GM12865 (cell line): ENCODE measurements around the gene AP4E1.
"Not testable (repeated sequence)": the region's sequence is repeated elsewhere in the genome, so short reads cannot be mapped to it uniquely, and the experiment has no call there.

ENCODE experiments used
- DNase-seq: peaks from one replicate; pipeline ENCODE4 v3.0.0; 2010; ENCODE audit warnings: low read depth
- H3K4me3 ChIP-seq: 2 replicates; pipeline ENCODE4 v1.5.1; 2011; ENCODE audit warnings: mild to moderate bottlenecking, low read depth, low read length, control low read depth
- TF ChIP-seq, protein P1 (sequence below): IDR thresholded peaks from 2 replicates; pipeline ENCODE4 v1.5.1; 2011; ENCODE audit warnings: low read length, control low read depth, low read depth, inconsistent platforms; ENCODE audit not compliant: insufficient read depth; ENCODE audit errors: missing control alignments

The AP4E1 gene

DNA sequence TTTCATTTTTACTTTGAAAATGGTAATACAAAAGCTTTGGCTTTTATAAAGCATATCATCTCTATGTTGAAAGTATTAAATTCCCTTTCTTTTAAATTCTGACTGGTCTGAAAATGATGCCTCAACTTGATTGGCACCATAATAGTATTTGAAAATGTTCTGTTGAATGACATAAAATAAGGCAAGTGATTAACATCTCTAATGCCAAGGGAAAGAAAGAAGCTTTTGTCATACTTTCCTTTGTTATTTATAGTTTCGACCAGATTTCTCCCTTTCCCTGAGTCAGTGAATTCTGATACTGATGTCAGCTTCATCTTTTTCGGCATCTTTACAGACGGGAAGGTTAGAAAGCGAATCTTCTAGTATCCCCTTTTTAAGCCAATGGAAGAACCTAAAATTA is 3.4 kb upstream of the AP4E1 start:
- TF ChIP-seq, protein P1, sequence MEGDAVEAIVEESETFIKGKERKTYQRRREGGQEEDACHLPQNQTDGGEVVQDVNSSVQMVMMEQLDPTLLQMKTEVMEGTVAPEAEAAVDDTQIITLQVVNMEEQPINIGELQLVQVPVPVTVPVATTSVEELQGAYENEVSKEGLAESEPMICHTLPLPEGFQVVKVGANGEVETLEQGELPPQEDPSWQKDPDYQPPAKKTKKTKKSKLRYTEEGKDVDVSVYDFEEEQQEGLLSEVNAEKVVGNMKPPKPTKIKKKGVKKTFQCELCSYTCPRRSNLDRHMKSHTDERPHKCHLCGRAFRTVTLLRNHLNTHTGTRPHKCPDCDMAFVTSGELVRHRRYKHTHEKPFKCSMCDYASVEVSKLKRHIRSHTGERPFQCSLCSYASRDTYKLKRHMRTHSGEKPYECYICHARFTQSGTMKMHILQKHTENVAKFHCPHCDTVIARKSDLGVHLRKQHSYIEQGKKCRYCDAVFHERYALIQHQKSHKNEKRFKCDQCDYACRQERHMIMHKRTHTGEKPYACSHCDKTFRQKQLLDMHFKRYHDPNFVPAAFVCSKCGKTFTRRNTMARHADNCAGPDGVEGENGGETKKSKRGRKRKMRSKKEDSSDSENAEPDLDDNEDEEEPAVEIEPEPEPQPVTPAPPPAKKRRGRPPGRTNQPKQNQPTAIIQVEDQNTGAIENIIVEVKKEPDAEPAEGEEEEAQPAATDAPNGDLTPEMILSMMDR = no peak
- DNase-seq = no peak
- no peak overlapping the region for H3K4me3 ChIP-seq

DNA sequence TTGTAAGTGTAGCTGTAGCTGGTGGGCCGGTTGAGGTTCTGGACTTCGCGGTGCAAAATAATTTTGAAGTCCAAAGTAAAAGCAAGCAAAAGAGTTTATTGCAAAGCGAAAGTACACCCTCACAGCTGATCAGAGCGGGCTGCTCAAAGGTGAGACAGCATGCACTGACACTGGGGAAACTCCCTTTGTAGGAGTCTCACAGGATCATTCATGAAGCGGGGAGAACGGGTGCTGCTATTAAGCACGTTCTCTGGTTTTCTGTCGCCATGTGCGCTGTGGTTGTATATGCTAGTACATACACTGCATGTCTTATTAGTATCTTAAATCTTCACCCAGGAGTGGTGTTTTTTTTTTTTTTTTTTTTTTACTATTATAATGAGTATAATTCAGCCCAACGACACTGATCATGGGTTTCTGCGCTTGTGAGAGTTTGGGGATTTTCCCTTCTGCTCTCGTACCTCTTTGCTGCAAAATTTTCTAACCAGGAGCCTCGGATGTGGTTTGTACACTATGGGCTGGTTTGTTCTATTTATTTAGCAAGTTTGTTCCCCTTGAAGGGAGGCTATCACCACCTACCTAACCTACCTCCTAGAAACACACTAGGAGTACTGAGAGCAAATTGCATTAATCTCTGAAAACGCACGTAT is 1.4 kb upstream of the AP4E1 start:
- TF ChIP-seq, protein P1 = no peak
- peak; percentile 94 for DNase-seq
- peak overlapping the region; percentile 87 for H3K4me3 ChIP-seq

DNA sequence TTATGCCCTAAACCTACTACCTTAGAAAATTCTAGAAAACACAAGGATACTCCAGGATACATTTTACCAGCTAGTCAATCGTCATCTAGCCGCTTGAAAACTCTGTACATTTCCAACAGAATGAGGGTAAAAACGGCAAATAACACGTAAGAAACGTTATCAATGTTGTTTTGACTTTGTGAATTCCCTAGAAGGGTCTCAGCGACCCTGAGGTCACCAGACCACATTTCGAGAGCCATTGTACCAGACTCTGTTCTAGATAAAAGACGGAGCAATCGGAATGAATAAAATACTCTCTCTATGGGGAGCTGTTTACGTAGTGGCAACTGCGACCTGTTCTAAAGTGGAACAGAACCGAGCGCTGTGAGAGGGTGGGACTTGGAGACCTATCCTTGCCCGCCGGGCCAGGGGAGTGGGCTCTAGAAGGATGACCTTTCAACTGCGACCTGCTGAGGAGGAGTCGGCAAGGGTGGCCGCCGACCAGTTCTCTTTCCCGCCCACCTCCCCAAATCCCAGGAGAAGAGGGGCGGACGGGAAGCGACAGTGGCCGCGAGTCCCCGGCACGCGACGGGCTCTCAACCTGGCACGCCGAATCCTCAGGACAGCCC is 778 bp upstream of the AP4E1 start:
- TF ChIP-seq, protein P1 = no peak
- peak overlapping the region; percentile 87 for H3K4me3 ChIP-seq
- DNase-seq = peak; percentile 65

DNA sequence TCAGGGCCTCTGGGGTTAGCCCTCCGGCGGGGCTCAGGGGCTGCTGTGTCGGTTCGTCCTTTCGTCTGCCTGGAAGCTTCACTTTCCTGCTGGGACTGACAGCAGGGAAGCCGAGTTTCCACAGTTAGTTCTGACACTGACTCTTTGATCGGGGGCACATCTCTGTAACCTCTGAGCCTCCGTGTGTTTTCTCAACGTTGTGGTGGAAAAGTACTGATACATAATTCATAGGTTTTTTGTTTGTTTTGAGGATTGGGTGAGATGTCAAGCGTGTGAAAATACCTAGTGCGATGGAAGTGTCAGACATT is 481 bp downstream of the AP4E1 start:
- TF ChIP-seq, protein P1 = no peak
- DNase-seq = no peak
- peak overlapping the region; percentile 73 for H3K4me3 ChIP-seq

DNA sequence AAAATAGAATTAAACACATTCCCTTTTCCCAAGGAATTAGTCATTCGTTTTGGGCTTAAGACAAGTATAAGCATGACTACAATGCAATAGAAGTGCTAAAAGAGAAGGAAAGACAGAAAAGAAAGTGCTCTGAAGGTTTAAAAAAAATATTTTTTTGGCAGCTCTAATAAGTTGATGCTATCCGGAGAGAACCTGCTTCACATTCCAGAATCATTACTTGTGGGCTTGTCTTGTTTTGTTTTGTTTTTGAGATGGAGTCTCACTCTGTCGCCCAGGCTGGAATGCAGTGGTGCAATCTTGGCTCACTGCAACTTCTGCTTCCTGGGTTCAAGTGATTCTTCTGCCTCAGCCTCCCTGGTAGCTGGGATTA is 1.9 kb downstream of the AP4E1 start:
- not testable (repeated sequence) for H3K4me3 ChIP-seq, DNase-seq

DNA sequence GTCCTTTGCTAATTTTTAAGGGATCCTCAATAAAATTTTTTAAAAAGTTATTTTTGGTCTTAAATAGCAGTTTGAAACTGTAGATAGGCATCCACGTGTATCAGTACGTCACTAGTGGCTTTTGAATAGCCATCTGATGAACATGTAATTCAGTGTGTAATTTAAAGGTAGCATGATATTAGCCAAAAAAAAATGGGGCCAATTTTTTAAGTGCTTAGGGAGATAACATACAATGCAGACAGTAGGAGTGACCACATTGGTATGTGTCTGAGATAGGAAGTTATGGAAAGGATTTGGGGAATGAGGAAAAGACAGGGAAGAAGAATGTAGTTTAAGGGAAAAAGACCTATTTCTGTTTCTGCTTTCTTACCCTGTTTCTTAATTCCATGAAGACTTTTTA is 2.5 kb downstream of the AP4E1 start:
- DNase-seq = no peak
- TF ChIP-seq, protein P1 = no peak
- H3K4me3 ChIP-seq = no peak overlapping the region

DNA sequence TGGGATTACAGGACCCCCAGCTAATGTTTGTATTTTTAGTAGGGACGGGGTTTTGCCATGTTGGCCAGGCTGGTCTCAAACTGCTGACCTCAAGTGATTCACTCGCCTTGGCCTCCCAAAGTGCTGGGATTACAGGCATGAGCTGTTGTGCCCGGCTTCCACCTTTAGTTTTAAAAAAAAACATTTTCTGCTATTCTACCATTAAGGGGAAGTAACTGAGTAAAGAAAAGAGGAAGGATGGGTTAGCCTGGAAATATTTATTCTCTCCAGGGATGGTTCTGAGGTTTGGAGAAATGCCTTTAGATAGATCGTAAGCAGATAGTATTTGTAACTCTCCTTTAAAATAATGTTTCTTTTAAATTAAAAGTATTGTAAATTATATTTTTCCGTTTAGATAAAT is 3.1 kb downstream of the AP4E1 start:
- no peak overlapping the region for H3K4me3 ChIP-seq
- DNase-seq = no peak
- TF ChIP-seq, protein P1 = no peak

DNA sequence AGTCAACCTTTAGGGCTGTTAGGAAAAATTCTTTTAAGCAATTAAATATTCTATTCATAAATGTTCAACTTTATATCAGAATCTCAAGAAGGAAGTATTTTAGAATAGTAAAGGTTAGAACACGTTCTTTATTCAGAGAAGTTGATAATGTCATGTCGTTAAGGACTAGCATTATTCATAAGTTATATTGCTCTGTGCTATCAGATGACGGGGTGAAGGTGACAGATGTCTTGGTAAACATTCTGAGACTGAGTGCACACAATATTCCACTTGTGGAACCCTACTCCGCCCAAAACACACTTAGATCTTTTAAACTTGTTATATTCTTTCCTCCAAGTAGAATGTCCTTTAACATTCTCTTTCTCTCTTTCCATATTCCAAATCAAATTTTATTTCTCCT is 7.9 kb downstream of the AP4E1 start:
- TF ChIP-seq, protein P1 = no peak
- no peak overlapping the region for H3K4me3 ChIP-seq
- DNase-seq = no peak

DNA sequence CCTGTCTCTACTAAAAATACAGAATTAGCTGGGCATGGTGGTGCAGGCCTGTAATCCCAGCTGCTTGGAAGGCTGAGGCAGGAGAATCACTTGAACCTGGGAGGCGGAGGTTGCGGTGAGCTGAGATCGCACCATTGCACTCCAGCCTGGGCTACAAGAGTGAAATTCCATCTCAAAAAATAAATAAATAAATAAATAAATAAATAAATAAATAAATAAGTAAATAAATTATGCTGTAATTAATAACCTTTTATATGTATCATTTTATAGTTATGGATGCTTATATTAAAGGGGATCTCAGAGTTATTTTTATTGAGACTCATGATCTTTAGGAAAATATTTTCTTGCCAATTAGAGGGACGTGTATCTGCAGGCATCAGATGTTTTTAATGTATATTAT is 10.9 kb downstream of the AP4E1 start:
- DNase-seq, H3K4me3 ChIP-seq: not testable (repeated sequence)
